ENCODE measurements around the gene XIRP2. TPM values are rescaled to one million over a fixed set of nuclear protein-coding genes. Genes with fewer than 3 reads are reported as not detected.

XIRP2 gene
- total RNA-seq, 1 donor from 2014 or later = 0.05 TPM

- TF ChIP-seq CTCF (conservative IDR thresholded peaks at IDR 0.05) = no peak
- H3K36me3 Mint-ChIP-seq (ENCODE audit: low read depth) = no peaks in the 10 kb centered on the region
- H3K4me1 Mint-ChIP-seq = peaks cover 11% of the 10 kb centered on the region
- no peaks in the 10 kb centered on the region for H3K9me3 Mint-ChIP-seq
- no peak overlapping the region for H3K27ac Mint-ChIP-seq (ENCODE audit: unreplicated experiment)
- H3K27me3 Mint-ChIP-seq (ENCODE audit: low read depth) = no peaks in the 10 kb centered on the region
- H3K4me3 Mint-ChIP-seq = no peak overlapping the region
- DNase-seq (ENCODE audit: low read depth, low spot score) = no peak
Measured at GRCh38 chr2:166892397-166892796, 4.1 kb downstream of the XIRP2 start.

GRCh38 chr2:166895243-166895642, 7.0 kb downstream of the XIRP2 start:
- TF ChIP-seq CTCF (conservative IDR thresholded peaks at IDR 0.05) = no peak
- H3K4me3 Mint-ChIP-seq = no peak overlapping the region
- H3K36me3 Mint-ChIP-seq (ENCODE audit: low read depth) = no peaks in the 10 kb centered on the region
- no peaks in the 10 kb centered on the region for H3K27me3 Mint-ChIP-seq (ENCODE audit: low read depth)
- no peak for DNase-seq (ENCODE audit: low read depth, low spot score)
- no peak overlapping the region for H3K27ac Mint-ChIP-seq (ENCODE audit: unreplicated experiment)
- no peaks in the 10 kb centered on the region for H3K9me3 Mint-ChIP-seq
- no peaks in the 10 kb centered on the region for H3K4me1 Mint-ChIP-seq

GRCh38 chr2:166897666-166898065, 9.4 kb downstream of the XIRP2 start:
- no peak for DNase-seq (ENCODE audit: low read depth, low spot score)
- Mint-ChIP-seq H3K27me3 (ENCODE audit: low read depth) (no peaks in the 10 kb centered on the region), H3K4me3 (no peak overlapping the region), H3K4me1 (no peaks in the 10 kb centered on the region), H3K36me3 (ENCODE audit: low read depth) (no peaks in the 10 kb centered on the region), H3K27ac (ENCODE audit: unreplicated experiment) (no peak overlapping the region), H3K9me3 (no peaks in the 10 kb centered on the region)
- no peak for TF ChIP-seq CTCF (conservative IDR thresholded peaks at IDR 0.05)

GRCh38 chr2:166899676-166900075, 11.4 kb downstream of the XIRP2 start:
- no peaks in the 10 kb centered on the region for H3K27me3 Mint-ChIP-seq (ENCODE audit: low read depth)
- no peaks in the 10 kb centered on the region for H3K4me1 Mint-ChIP-seq
- H3K27ac Mint-ChIP-seq (ENCODE audit: unreplicated experiment) = no peak overlapping the region
- H3K36me3 Mint-ChIP-seq (ENCODE audit: low read depth) = no peaks in the 10 kb centered on the region
- peak; percentile 28 for TF ChIP-seq CTCF (conservative IDR thresholded peaks at IDR 0.05)
- no peaks in the 10 kb centered on the region for H3K9me3 Mint-ChIP-seq
- no peak for DNase-seq (ENCODE audit: low read depth, low spot score)
- H3K4me3 Mint-ChIP-seq = no peak overlapping the region

GRCh38 chr2:166900700-166901099, 12.4 kb downstream of the XIRP2 start:
- DNase-seq (ENCODE audit: low read depth, low spot score) = no peak
- no peaks in the 10 kb centered on the region for H3K36me3 Mint-ChIP-seq (ENCODE audit: low read depth)
- H3K4me3 Mint-ChIP-seq = no peak overlapping the region
- TF ChIP-seq CTCF (conservative IDR thresholded peaks at IDR 0.05) = peak; percentile 38
- H3K27ac Mint-ChIP-seq (ENCODE audit: unreplicated experiment) = no peak overlapping the region
- H3K9me3 Mint-ChIP-seq = no peaks in the 10 kb centered on the region
- H3K27me3 Mint-ChIP-seq (ENCODE audit: low read depth) = no peaks in the 10 kb centered on the region
- no peaks in the 10 kb centered on the region for H3K4me1 Mint-ChIP-seq

GRCh38 chr2:166901336-166901735, 13.1 kb downstream of the XIRP2 start:
- no peaks in the 10 kb centered on the region for H3K36me3 Mint-ChIP-seq (ENCODE audit: low read depth)
- no peak overlapping the region for H3K4me3 Mint-ChIP-seq
- no peaks in the 10 kb centered on the region for H3K27me3 Mint-ChIP-seq (ENCODE audit: low read depth)
- no peak for DNase-seq (ENCODE audit: low read depth, low spot score)
- no peaks in the 10 kb centered on the region for H3K4me1 Mint-ChIP-seq
- no peaks in the 10 kb centered on the region for H3K9me3 Mint-ChIP-seq
- no peak overlapping the region for H3K27ac Mint-ChIP-seq (ENCODE audit: unreplicated experiment)
- no peak for TF ChIP-seq CTCF (conservative IDR thresholded peaks at IDR 0.05)

Data from neural crest cell (in vitro differentiated cells).